ENCODE results near the gene MCFD2.

- TF ChIP-seq EZH2 (IDR thresholded peaks at IDR 0.05; ENCODE audit: low read length) (no peak), CTCF (optimal IDR thresholded peaks at IDR 0.05 in 1 of 3, IDR thresholded peaks at IDR 0.05 in 1 of 3, conservative IDR thresholded peaks at IDR 0.05 in 1 of 3; ENCODE audit: extremely low read depth in 1 of 3, insufficient read depth in 2 of 3, low read length in 3 of 3) (no peak)
Observed at GRCh38 chr2:46963210-46963609, 47.6 kb upstream of the MCFD2 start.
